LHCN-M2 (cell line): ENCODE data around the gene MSMP. TPM values are rescaled to one million over a fixed set of nuclear protein-coding genes. Genes with fewer than 3 reads are reported as not detected.

Experiments used
- DNase-seq: peaks from one replicate; pipeline ENCODE4 v3.0.0-alpha.2; 2012; ENCODE audit warnings: low read depth
- total RNA-seq: library from RNA; depleted of rRNA; stranded (reverse); fragments of >200 nt; gene quantifications from 2 replicates; pipeline ENCODE4 v1.2.3, GENCODE V29; 2014

MSMP gene
- total RNA-seq, 1 experiment from 2014 or later: not detected

- no peak for DNase-seq
Observed at GRCh38 chr9:35743880-35744518, 10.1 kb downstream of the MSMP start.

- no peak for DNase-seq
Observed at GRCh38 chr9:35743452-35743851, 10.6 kb downstream of the MSMP start.

GRCh38 chr9:35741740-35742139 lies 12.3 kb downstream of the MSMP start:
- peak; percentile 69 for DNase-seq

- no peak for DNase-seq
Observed at GRCh38 chr9:35740243-35740642, 13.8 kb downstream of the MSMP start.

GRCh38 chr9:35738924-35739323 lies 15.2 kb downstream of the MSMP start:
- DNase-seq: no peak

- DNase-seq: peak; percentile 80
Observed at GRCh38 chr9:35738186-35738585, 15.9 kb downstream of the MSMP start.

- no peak for DNase-seq
Observed at GRCh38 chr9:35737143-35737542, 16.9 kb downstream of the MSMP start.

GRCh38 chr9:35736201-35736633 lies 17.9 kb downstream of the MSMP start:
- peak; percentile 75 for DNase-seq

GRCh38 chr9:35734096-35734495 lies 20.0 kb downstream of the MSMP start:
- DNase-seq: peak; percentile 9

- peak; percentile 70 for DNase-seq
Observed at GRCh38 chr9:35732800-35733541, 21.1 kb downstream of the MSMP start.

GRCh38 chr9:35732185-35732799 lies 21.8 kb downstream of the MSMP start, which contains the start of the genes CREB3 and TLN1:
Gene CREB3 (plus strand): TSS chr9:35732666. CDS start chr9:35732773, 107 bp downstream.
Gene TLN1 (minus strand): TSS chr9:35732195. CDS start chr9:35725694, 6,501 bp downstream.
- DNase-seq: peak; percentile 99

GRCh38 chr9:35731415-35732184 lies 22.5 kb downstream of the MSMP start:
- peak; percentile 7 for DNase-seq

GRCh38 chr9:35730486-35730854 lies 23.6 kb downstream of the MSMP start:
- peak; percentile 6 for DNase-seq

GRCh38 chr9:35729700-35730485 lies 24.2 kb downstream of the MSMP start:
- peak; percentile 94 for DNase-seq

GRCh38 chr9:35729101-35729500 lies 25.0 kb downstream of the MSMP start:
- DNase-seq: peak; percentile 17

GRCh38 chr9:35728041-35728971 lies 25.8 kb downstream of the MSMP start:
- peak; percentile 95 for DNase-seq

- no peak for DNase-seq
Observed at GRCh38 chr9:35727676-35728040, 26.4 kb downstream of the MSMP start.

- DNase-seq: peak; percentile 77
Observed at GRCh38 chr9:35726931-35727330, 27.1 kb downstream of the MSMP start.

- DNase-seq: peak; percentile 5
Observed at GRCh38 chr9:35725362-35725761, 28.7 kb downstream of the MSMP start.

- DNase-seq: no peak
Observed at GRCh38 chr9:35723908-35724307, 30.2 kb downstream of the MSMP start.
